Transverse colon (tissue), 4 donors: ENCODE measurements around the gene ITGB8. TPM values are rescaled to one million over a fixed set of nuclear protein-coding genes. Genes with fewer than 3 reads are reported as not detected.

Source experiments
- DNase-seq: peaks from one replicate; pipeline ENCODE4 v3.0.0-alpha.2; 2019
- H3K27ac ChIP-seq, 4 donors: fragments of 200-600 bp; sonication (generic); 2 replicates each; pipeline ENCODE4 v1.5.1; 2016 to 2018; ENCODE audit warnings: inconsistent platforms in 4 of 4
- H3K27me3 ChIP-seq: fragments of 200-600 bp; sonication (generic); 2 replicates; pipeline ENCODE4 v1.5.1; 2017; ENCODE audit warnings: inconsistent platforms
- H3K36me3 ChIP-seq, 4 donors: fragments of 200-600 bp; sonication (generic); 2 replicates each; pipeline ENCODE4 v1.5.1; 2017 to 2019; ENCODE audit warnings: inconsistent platforms in 4 of 4
- H3K4me1 ChIP-seq, 4 donors: fragments of 200-600 bp; sonication (generic); 2 replicates each; pipeline ENCODE4 v1.5.1; 2017 to 2020; ENCODE audit warnings: inconsistent platforms in 4 of 4
- H3K4me3 ChIP-seq, 4 donors: fragments of 200-600 bp; sonication (generic); 1 replicate in 1 of 4; 2 replicates in 3 of 4; pipeline versions ENCODE4 v1.5.1 to v1.6.1; 2017 to 2019; ENCODE audit warnings: inconsistent platforms in 4 of 4
- H3K9me3 ChIP-seq, 2 donors: fragments of 200-600 bp; sonication (generic); 2 replicates each; pipeline ENCODE4 v1.5.1; 2017 to 2019; ENCODE audit warnings: inconsistent platforms in 2 of 2
- CTCF ChIP-seq, 5 experiments: fragments of 200-600 bp in 3 of 5; fragments of 450-650 bp in 2 of 5; sonication (generic) in 3 of 5; IDR thresholded peaks; 1 replicate in 2 of 5; 2 replicates in 3 of 5; pipeline ENCODE4 v1.5.1; 2016 to 2017; ENCODE audit warnings: antibody characterized with exemption in 5 of 5, inconsistent platforms in 3 of 5, mild to moderate bottlenecking in 2 of 5, moderate library complexity in 1 of 5
- EP300 ChIP-seq: sonication (generic); formaldehyde crosslinking; IDR thresholded peaks from one replicate; pipeline ENCODE4 v1.6.1; 2017; ENCODE audit warnings: antibody characterized with exemption, low read depth
- POLR2A ChIP-seq: fragments of 450-650 bp; IDR thresholded peaks from one replicate; pipeline ENCODE4 v1.6.1; 2016; ENCODE audit warnings: antibody characterized with exemption, mild to moderate bottlenecking, moderate library complexity
- POLR2AphosphoS5 ChIP-seq, 3 donors: sonication (generic); formaldehyde crosslinking; IDR thresholded peaks; one replicate each; pipeline ENCODE4 v1.6.1; 2016; ENCODE audit warnings: antibody characterized with exemption in 3 of 3
- WGBS, 2 donors: methylation state at CpG; one replicate each; pipeline ENCODE4 v1.1.5; 2018; ENCODE audit warnings: low coverage in 1 of 2; 5-methylcytosine and 5-hydroxymethylcytosine counted together
- in situ Hi-C, 4 donors: fragments of 200-750 bp; cut with MboI; loops; one replicate each; pipeline versions ENCODE4 v1.15.0 to v1.15.1; 2017; ENCODE audit warnings: low sequenced_read_pairs in 3 of 4, low pct_ligation_motif_present in 1 of 4, low pct_unique_long_range_greater_than_20kb in 1 of 4
- intact Hi-C: fragments of 100-400 bp; cut with DNase I; formaldehyde crosslinking; loops from one replicate; pipeline ENCODE4 v1.15.1; 2023; ENCODE audit warnings: low total_unique reads
- total RNA-seq, 4 donors: library from RNA; depleted of rRNA; stranded (reverse); fragments of >200 nt; gene quantifications; one replicate each; pipeline ENCODE4 v1.1.0, GENCODE V29; 2016

Gene ITGB8
- total RNA-seq, 4 donors from 2014 or later = 3.0 to 14.0 (median 8.6) TPM

- TF ChIP-seq EP300 (no peak), POLR2AphosphoS5 (IDR thresholded peaks at IDR 0.05) (no peak), POLR2A (no peak), CTCF (IDR thresholded peaks at IDR 0.05) (no peak)
- H3K4me3 ChIP-seq = no peak overlapping the region
- no peaks in the 10 kb centered on the region for H3K9me3 ChIP-seq
- peak; percentile 21 for DNase-seq
- in situ Hi-C loops = no loop called here
- intact Hi-C loops = no loop called here
- 33 to 62% methylated on average over 1 of the region's 1 CpG for WGBS, 2 donors
- no peaks in the 10 kb centered on the region for H3K36me3 ChIP-seq
- H3K4me1 ChIP-seq = peaks cover 0 to 23% (median 10%) of the 10 kb centered on the region in 4 donors
- peak overlapping the region; percentile 36 to 50 (median 49) for H3K27ac ChIP-seq
- H3K27me3 ChIP-seq = no peaks in the 10 kb centered on the region
Observed at GRCh38 chr7:20417260-20417659, 86.6 kb downstream of the ITGB8 start.

- 41 to 55% methylated on average over 3 of the region's 3 CpGs for WGBS, 2 donors
- H3K27ac ChIP-seq = peak overlapping the region; percentile 36 to 50 (median 49)
Observed at GRCh38 chr7:20417675-20418382, 87.1 kb downstream of the ITGB8 start.

GRCh38 chr7:20424500-20424899, 93.8 kb downstream of the ITGB8 start:
- Histone ChIP-seq H3K27me3 (no peaks in the 10 kb centered on the region), H3K36me3 (no peaks in the 10 kb centered on the region), H3K9me3 (no peaks in the 10 kb centered on the region), H3K4me1 (no peaks in the 10 kb centered on the region), H3K4me3 (no peak overlapping the region), H3K27ac (no peak overlapping the region)
- in situ Hi-C loops = no loop called here
- no peak for TF ChIP-seq POLR2AphosphoS5 (IDR thresholded peaks at IDR 0.05)
- TF ChIP-seq POLR2A = no peak
- TF ChIP-seq CTCF (IDR thresholded peaks at IDR 0.05) = no peak
- no peak for TF ChIP-seq EP300
- WGBS, 2 donors = 89 to 94% methylated on average over 5 to 6 of the region's 6 CpGs
- DNase-seq = no peak
- intact Hi-C loops = no loop called here

More at GRCh38 chr7:20417675-20418382, 87.1 kb downstream of the ITGB8 start:
- no peak for TF ChIP-seq POLR2A
- TF ChIP-seq CTCF (IDR thresholded peaks at IDR 0.05) = no peak
- Histone ChIP-seq H3K4me1 (peaks cover 0 to 18% (median 10%) of the 10 kb centered on the region in 4 donors), H3K27me3 (no peaks in the 10 kb centered on the region), H3K4me3 (no peak overlapping the region), H3K36me3 (no peaks in the 10 kb centered on the region), H3K9me3 (no peaks in the 10 kb centered on the region)
- in situ Hi-C loops (no loop called here), intact Hi-C loops (no loop called here)
- DNase-seq = no peak

GRCh38 chr7:20430664-20431063, 100.0 kb downstream of the ITGB8 start:
- no peaks in the 10 kb centered on the region for H3K36me3 ChIP-seq
- H3K4me3 ChIP-seq = no peak overlapping the region
- intact Hi-C loops = no loop called here
- in situ Hi-C loops = no loop called here
- TF ChIP-seq EP300 (no peak), POLR2A (no peak), CTCF (IDR thresholded peaks at IDR 0.05) (no peak), POLR2AphosphoS5 (IDR thresholded peaks at IDR 0.05) (no peak)
- H3K9me3 ChIP-seq = no peaks in the 10 kb centered on the region
- WGBS, 2 donors = 85 to 86% methylated on average over 3 of the region's 3 CpGs
- peaks cover 0 to 1% (median 0%) of the 10 kb centered on the region in 4 donors for H3K4me1 ChIP-seq
- H3K27me3 ChIP-seq = no peaks in the 10 kb centered on the region
- no peak for DNase-seq
- H3K27ac ChIP-seq = no peak overlapping the region
